Measurements from ENCODE around the gene BICD1.

BICD1 gene

DNA sequence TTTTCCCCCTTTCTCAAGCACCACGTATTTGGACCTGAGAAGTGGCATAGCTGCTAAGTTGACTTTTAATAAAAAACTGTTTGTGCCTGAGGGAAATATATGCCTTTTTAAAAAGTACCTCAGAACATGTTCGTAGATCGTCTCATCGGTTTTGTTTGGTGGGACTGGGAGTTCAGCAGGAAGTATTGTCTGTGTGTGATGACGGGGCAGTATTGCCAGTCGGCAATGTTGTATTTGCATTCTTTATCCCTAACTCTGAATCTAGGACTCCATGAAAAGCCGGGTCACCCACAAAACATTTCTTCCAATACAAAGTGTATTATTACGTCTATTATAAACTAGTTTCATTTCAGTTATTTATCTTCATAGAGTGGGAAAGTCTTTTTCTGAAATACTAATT lies 273.0 kb downstream of the BICD1 start:
- no peak for DNase-seq (ENCODE audit: low read depth)
- TF ChIP-seq, protein P1, sequence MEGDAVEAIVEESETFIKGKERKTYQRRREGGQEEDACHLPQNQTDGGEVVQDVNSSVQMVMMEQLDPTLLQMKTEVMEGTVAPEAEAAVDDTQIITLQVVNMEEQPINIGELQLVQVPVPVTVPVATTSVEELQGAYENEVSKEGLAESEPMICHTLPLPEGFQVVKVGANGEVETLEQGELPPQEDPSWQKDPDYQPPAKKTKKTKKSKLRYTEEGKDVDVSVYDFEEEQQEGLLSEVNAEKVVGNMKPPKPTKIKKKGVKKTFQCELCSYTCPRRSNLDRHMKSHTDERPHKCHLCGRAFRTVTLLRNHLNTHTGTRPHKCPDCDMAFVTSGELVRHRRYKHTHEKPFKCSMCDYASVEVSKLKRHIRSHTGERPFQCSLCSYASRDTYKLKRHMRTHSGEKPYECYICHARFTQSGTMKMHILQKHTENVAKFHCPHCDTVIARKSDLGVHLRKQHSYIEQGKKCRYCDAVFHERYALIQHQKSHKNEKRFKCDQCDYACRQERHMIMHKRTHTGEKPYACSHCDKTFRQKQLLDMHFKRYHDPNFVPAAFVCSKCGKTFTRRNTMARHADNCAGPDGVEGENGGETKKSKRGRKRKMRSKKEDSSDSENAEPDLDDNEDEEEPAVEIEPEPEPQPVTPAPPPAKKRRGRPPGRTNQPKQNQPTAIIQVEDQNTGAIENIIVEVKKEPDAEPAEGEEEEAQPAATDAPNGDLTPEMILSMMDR (IDR thresholded peaks at IDR 0.05; ENCODE audit: control insufficient read depth, extremely low read depth, insufficient read depth) = no peak
- H3K4me3 ChIP-seq (ENCODE audit: low read depth, low read length) = no peak overlapping the region

DNA sequence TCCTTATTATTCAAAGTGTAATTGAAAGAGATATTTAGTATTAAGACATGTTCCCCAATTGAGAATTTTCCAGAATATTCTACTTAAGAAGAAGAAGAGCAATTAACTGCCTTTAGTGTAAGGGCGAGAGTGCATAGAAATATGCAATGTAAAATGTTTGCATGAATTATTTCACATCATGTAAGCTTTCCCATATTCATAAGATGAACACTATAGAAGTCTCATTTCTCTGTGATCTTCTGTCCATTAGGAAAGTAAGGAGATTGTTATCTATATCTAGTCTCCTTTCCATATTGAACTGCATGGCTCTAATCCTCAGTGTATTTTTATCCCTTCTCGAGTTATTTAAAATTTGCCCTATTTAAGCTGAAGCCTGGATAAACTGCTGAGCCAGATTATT lies 275.6 kb downstream of the BICD1 start:
- no peak overlapping the region for H3K4me3 ChIP-seq (ENCODE audit: low read depth, low read length)
- no peak for DNase-seq (ENCODE audit: low read depth)
- TF ChIP-seq, protein P1 (IDR thresholded peaks at IDR 0.05; ENCODE audit: control insufficient read depth, extremely low read depth, insufficient read depth) = no peak

DNA sequence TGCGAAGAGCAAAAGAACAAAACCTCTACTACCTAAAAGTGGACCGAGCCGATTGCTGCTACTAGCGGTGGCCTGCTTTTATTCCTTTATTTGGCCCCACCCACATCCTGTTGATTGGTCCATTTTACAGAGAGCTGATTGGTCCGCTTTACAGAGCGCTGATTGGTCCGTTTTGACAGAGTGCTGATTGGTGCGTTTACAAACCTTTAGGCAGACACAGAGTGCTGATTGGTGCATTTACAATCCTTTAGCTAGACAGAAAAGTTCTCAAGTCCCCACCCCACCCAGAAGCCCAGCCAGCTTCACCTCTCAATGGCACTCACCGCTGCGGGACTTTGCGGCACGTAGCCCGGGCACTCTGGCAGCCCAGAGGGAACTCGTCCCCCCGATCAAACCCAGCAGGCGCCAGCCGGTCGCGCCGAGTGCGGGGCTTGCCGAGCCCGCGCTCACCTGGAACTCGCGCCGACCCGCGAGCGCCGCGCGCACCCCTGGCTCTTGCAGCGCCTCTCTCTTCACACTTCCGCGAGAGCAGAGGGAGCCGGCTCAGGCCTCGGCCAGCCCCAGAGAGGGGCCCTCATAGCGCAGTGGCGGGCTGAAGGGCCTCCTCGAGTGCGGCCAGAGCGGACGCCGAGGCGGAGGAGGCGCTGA lies 284.0 kb downstream of the BICD1 start:
- H3K4me3 ChIP-seq (ENCODE audit: low read depth, low read length) = no peak overlapping the region
- DNase-seq (ENCODE audit: low read depth) = no peak
- TF ChIP-seq, protein P1 (IDR thresholded peaks at IDR 0.05; ENCODE audit: control insufficient read depth, extremely low read depth, insufficient read depth) = no peak

GRCh38 chr12:32395026-32395425 lies 288.4 kb downstream of the BICD1 start:
- DNase-seq (ENCODE audit: low read depth) = no peak
- TF ChIP-seq, protein P1 (IDR thresholded peaks at IDR 0.05; ENCODE audit: control insufficient read depth, extremely low read depth, insufficient read depth) = no peak

DNA sequence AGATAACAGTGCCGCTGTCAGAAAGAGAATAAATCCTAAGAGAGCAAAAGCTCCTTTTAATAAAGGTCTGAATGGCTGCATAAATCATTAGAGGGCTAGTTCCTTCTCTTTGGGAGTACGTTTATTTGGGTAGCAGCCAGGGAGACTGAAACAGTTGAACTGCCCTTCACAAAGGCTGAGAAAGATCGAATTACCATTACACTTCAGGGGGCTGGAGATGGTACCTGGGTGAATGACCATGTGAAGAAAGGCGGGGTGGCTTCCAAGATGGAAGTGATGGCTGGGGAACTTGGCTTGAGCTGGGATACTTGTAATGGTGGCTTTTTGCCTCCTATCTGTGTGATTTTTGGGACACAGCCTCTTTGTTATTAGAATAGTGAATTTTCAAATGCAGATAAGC lies 291.0 kb downstream of the BICD1 start:
- DNase-seq (ENCODE audit: low read depth) = no peak
- TF ChIP-seq, protein P1 (IDR thresholded peaks at IDR 0.05; ENCODE audit: control insufficient read depth, extremely low read depth, insufficient read depth) = no peak
- H3K4me3 ChIP-seq (ENCODE audit: low read depth, low read length) = no peak overlapping the region

More at GRCh38 chr12:32395026-32395425, 288.4 kb downstream of the BICD1 start:
- no peak overlapping the region for H3K4me3 ChIP-seq (ENCODE audit: low read depth, low read length)

DNA sequence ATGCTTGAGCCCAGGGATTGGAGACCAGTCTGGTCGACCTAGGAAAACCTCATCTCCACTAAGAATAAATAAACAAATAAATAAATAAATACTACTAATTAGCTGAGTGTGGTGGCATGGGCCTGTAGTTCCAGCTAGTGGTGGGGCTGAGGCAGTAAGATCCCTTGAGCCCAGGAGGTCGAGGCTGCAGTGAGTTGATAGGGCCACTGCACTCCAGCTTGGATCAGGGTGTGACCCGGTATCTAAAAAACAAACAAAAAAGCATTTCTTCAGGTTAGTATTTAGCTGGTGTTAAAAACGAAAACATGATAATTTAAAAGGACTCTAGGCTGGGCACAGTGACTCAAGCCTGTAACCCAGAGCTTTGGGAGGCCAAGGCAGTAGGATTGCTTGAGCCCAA lies 291.5 kb downstream of the BICD1 start:
- TF ChIP-seq, protein P1 (IDR thresholded peaks at IDR 0.05; ENCODE audit: control insufficient read depth, extremely low read depth, insufficient read depth) = no peak
- no peak overlapping the region for H3K4me3 ChIP-seq (ENCODE audit: low read depth, low read length)
- DNase-seq (ENCODE audit: low read depth) = no peak

DNA sequence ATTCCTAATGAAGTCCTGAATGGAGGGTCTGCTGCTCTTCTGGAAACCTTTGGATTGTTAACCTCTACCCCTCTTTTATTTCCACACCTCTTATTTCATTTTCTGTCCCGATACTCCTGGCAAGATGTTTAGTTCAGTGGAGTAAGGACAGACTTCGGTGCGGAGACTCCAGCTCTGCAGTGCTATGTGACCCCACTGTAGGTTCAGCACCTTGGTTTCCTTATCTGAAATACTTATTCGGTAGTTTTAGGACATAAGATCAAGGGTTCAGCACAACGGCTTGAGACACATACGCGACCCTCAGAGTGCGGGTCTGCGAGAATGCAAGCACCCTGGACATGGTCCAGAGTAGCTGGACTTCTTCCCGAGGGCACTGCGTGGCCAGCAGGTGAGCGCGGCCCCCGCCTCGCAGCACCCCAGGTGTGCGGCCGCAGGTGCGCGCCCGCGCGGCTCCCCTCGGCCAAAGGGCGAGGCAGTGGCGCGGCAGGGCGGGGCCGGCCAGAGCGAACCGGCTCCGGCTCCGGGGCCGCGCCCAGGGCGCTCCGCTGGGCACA lies 292.2 kb downstream of the BICD1 start:
- DNase-seq (ENCODE audit: low read depth) = no peak
- TF ChIP-seq, protein P1 (IDR thresholded peaks at IDR 0.05; ENCODE audit: control insufficient read depth, extremely low read depth, insufficient read depth) = no peak
- H3K4me3 ChIP-seq (ENCODE audit: low read depth, low read length) = peak overlapping the region; percentile 42
